ENCODE measurements around the gene JADE1.

DNA sequence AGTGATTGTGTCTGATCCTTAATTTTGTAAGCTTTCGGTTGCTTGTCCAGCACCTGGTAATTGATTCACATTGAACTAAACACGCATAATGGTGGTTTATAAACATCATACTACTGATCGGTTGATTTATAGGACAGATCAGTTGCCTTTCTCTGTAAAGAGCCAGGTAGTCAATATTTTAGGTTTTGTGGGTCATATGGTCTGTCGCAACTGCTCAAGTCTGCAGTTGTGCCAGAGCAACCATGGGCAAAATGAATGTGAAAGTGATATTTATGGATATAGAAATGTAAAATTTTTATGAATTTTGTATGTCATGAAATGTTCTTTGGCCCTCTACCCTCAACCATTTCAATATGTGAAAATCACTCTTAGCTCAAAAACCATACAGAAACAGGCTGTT is 8.9 kb downstream of the JADE1 start:
- TF ChIP-seq ZNF367 (CRISPR knock-in tag; IDR thresholded peaks at IDR 0.05; ENCODE audit: borderline replicate concordance) (no peak), KDM5B (CRISPR knock-in tag; IDR thresholded peaks at IDR 0.05; ENCODE audit: borderline replicate concordance) (no peak), NR2C2 (CRISPR knock-in tag; IDR thresholded peaks at IDR 0.05; ENCODE audit: borderline replicate concordance) (no peak), ARNT (IDR thresholded peaks at IDR 0.05) (no peak), POLR2AphosphoS5 (IDR thresholded peaks at IDR 0.05; ENCODE audit: low read depth, low read length) (no peak), EZH2 (conservative IDR thresholded peaks at IDR 0.05; ENCODE audit: low read depth, low read length) (no peak)
